SK-N-SH treated with all-trans-retinoic acid at 6 μM for 48 hours (cell line): Measurements from ENCODE around the gene SIRPB2.

Source experiments
- ATAC-seq: fragments of 200-7000 bp; cut with Tn5 transposase; 3 replicates; pipeline ENCODE4 v1.9.1; 2020; ENCODE audit warnings: mild to moderate bottlenecking, moderate library complexity
- CSDC2 ChIP-seq: fragments of 250-450 bp; sonication (Bioruptor Pico); IDR thresholded peaks from 2 replicates; pipeline ENCODE4 v1.5.0; 2020; ENCODE audit warnings: mild to moderate bottlenecking, moderate library complexity
- ESRRG ChIP-seq: fragments of 250-450 bp; sonication (Bioruptor Pico); IDR thresholded peaks from 2 replicates; pipeline ENCODE4 v1.6.1; 2021; ENCODE audit warnings: mild to moderate bottlenecking
- GLIS3 ChIP-seq: fragments of 250-450 bp; sonication (Bioruptor Pico); IDR thresholded peaks from 2 replicates; pipeline ENCODE4 v1.5.0; 2020; ENCODE audit warnings: mild to moderate bottlenecking, moderate library complexity
- ISL1 ChIP-seq: fragments of 250-450 bp; sonication (Bioruptor Pico); IDR thresholded peaks from 2 replicates; pipeline ENCODE4 v2.1.2; 2022; ENCODE audit warnings: mild to moderate bottlenecking, moderate library complexity
- OSR1 ChIP-seq: fragments of 250-450 bp; sonication (Bioruptor Pico); IDR thresholded peaks from 2 replicates; pipeline ENCODE4 v1.8.0; 2022; ENCODE audit warnings: moderate library complexity, mild to moderate bottlenecking, inconsistent platforms
- PPARA ChIP-seq: fragments of 250-450 bp; sonication (Bioruptor Pico); IDR thresholded peaks from 2 replicates; pipeline ENCODE4 v1.5.0; 2020; ENCODE audit warnings: mild to moderate bottlenecking, borderline replicate concordance
- RARB ChIP-seq: fragments of 250-450 bp; sonication (Bioruptor Pico); IDR thresholded peaks from 2 replicates; pipeline ENCODE4 v1.8.0; 2021; ENCODE audit warnings: mild to moderate bottlenecking, moderate library complexity
- SNAI2 ChIP-seq: fragments of 250-450 bp; sonication (Bioruptor Pico); IDR thresholded peaks from 2 replicates; pipeline ENCODE4 v1.5.0; 2020; ENCODE audit warnings: mild to moderate bottlenecking, moderate library complexity
- TCF4 ChIP-seq: fragments of 250-450 bp; sonication (Bioruptor Pico); IDR thresholded peaks from 2 replicates; pipeline ENCODE4 v1.8.0; 2021; ENCODE audit warnings: mild to moderate bottlenecking, moderate library complexity, borderline replicate concordance
- TOX ChIP-seq: fragments of 250-450 bp; sonication (Bioruptor Pico); IDR thresholded peaks from 2 replicates; pipeline ENCODE4 v1.8.0; 2021; ENCODE audit warnings: mild to moderate bottlenecking, moderate library complexity, borderline replicate concordance
- ZC3H10 ChIP-seq: fragments of 250-450 bp; sonication (Bioruptor Pico); IDR thresholded peaks from 2 replicates; pipeline ENCODE4 v1.5.1; 2021; ENCODE audit warnings: mild to moderate bottlenecking, moderate library complexity
- ZFP3 ChIP-seq: fragments of 250-450 bp; sonication (Bioruptor Pico); IDR thresholded peaks from 2 replicates; pipeline ENCODE4 v1.5.0; 2020; ENCODE audit warnings: mild to moderate bottlenecking, moderate library complexity
- ZFP30 ChIP-seq: fragments of 450-650 bp; formaldehyde crosslinking; IDR thresholded peaks from 2 replicates; pipeline ENCODE4 v1.5.0; 2022; ENCODE audit warnings: mild to moderate bottlenecking, moderate library complexity
- ZNF565 ChIP-seq: fragments of 450-650 bp; formaldehyde crosslinking; conservative IDR thresholded peaks from 2 replicates; pipeline ENCODE4 v1.5.0; 2020; ENCODE audit warnings: low read depth, mild to moderate bottlenecking, moderate library complexity
- ZNF70 ChIP-seq: fragments of 450-650 bp; formaldehyde crosslinking; IDR thresholded peaks from 2 replicates; pipeline ENCODE4 v1.5.0; 2020; ENCODE audit warnings: mild to moderate bottlenecking, moderate library complexity
- ZNF8 ChIP-seq: fragments of 450-650 bp; formaldehyde crosslinking; IDR thresholded peaks from 2 replicates; pipeline ENCODE4 v1.5.0; 2020; ENCODE audit warnings: mild to moderate bottlenecking, moderate library complexity
- TF ChIP-seq, protein P1 (sequence below): fragments of 250-450 bp; sonication (Bioruptor Pico); IDR thresholded peaks from 2 replicates; pipeline ENCODE4 v1.5.0; 2020; ENCODE audit warnings: mild to moderate bottlenecking, moderate library complexity
- TF ChIP-seq, protein P2 (sequence below): fragments of 250-450 bp; sonication (Bioruptor Pico); IDR thresholded peaks from 2 replicates; pipeline ENCODE4 v1.8.0; 2020; ENCODE audit warnings: mild to moderate bottlenecking, moderate library complexity, borderline replicate concordance
- TF ChIP-seq, protein P3 (sequence below): fragments of 250-450 bp; sonication (Bioruptor Pico); IDR thresholded peaks from 2 replicates; pipeline ENCODE4 v1.5.1; 2021; ENCODE audit warnings: mild to moderate bottlenecking, moderate library complexity

The SIRPB2 gene

DNA sequence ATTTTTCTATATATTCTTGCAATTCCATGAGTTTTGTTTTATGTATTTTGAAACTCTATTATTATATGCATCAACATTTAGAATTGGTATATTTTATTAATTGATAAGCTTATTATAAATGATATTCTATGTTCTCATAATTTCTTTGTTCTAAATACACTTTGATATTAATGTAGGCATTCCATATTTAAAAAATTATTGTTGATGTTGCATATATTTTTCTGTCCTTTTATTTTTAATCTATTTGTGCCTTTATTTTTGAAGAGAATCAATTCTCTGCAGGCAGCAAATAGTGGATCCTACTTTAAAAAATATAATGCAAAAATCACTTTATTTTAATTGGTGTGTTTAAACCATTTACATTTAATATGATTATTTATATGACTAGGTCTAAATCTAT lies 36.7 kb upstream of the SIRPB2 start (continued):
- TF ChIP-seq, protein P1, sequence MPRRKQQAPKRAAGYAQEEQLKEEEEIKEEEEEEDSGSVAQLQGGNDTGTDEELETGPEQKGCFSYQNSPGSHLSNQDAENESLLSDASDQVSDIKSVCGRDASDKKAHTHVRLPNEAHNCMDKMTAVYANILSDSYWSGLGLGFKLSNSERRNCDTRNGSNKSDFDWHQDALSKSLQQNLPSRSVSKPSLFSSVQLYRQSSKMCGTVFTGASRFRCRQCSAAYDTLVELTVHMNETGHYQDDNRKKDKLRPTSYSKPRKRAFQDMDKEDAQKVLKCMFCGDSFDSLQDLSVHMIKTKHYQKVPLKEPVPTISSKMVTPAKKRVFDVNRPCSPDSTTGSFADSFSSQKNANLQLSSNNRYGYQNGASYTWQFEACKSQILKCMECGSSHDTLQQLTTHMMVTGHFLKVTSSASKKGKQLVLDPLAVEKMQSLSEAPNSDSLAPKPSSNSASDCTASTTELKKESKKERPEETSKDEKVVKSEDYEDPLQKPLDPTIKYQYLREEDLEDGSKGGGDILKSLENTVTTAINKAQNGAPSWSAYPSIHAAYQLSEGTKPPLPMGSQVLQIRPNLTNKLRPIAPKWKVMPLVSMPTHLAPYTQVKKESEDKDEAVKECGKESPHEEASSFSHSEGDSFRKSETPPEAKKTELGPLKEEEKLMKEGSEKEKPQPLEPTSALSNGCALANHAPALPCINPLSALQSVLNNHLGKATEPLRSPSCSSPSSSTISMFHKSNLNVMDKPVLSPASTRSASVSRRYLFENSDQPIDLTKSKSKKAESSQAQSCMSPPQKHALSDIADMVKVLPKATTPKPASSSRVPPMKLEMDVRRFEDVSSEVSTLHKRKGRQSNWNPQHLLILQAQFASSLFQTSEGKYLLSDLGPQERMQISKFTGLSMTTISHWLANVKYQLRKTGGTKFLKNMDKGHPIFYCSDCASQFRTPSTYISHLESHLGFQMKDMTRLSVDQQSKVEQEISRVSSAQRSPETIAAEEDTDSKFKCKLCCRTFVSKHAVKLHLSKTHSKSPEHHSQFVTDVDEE (CRISPR knock-in tag): no peak
- TF ChIP-seq, all 23 proteins: peak for 0

DNA sequence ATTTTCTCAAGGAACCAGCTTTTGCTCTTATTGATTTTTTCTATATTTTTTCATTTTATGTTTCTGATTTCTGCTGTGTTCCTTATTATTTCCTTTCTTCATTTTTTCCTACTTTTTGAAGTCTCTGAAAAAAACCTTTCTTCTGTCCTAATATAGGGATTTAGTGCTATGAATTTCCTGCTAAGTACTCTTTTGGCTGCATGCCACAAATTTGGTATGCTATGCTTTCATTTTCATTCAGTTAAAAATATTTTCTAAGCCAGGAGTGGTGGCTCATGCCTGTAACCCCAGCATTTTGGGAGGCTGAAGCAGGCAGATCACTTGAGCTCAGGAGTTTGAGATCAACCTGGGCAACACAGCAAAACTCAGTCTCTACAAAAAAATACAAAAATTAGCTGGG lies 35.7 kb upstream of the SIRPB2 start:
- TF ChIP-seq, protein P2, sequence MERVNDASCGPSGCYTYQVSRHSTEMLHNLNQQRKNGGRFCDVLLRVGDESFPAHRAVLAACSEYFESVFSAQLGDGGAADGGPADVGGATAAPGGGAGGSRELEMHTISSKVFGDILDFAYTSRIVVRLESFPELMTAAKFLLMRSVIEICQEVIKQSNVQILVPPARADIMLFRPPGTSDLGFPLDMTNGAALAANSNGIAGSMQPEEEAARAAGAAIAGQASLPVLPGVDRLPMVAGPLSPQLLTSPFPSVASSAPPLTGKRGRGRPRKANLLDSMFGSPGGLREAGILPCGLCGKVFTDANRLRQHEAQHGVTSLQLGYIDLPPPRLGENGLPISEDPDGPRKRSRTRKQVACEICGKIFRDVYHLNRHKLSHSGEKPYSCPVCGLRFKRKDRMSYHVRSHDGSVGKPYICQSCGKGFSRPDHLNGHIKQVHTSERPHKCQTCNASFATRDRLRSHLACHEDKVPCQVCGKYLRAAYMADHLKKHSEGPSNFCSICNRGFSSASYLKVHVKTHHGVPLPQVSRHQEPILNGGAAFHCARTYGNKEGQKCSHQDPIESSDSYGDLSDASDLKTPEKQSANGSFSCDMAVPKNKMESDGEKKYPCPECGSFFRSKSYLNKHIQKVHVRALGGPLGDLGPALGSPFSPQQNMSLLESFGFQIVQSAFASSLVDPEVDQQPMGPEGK (CRISPR knock-in tag): no peak
- TF ChIP-seq ISL1: 0 out of 2 replicates have a peak, but pooled peaks have one; percentile 12
- TF ChIP-seq, all 23 proteins: peak for 1
- ATAC-seq: no peak

DNA sequence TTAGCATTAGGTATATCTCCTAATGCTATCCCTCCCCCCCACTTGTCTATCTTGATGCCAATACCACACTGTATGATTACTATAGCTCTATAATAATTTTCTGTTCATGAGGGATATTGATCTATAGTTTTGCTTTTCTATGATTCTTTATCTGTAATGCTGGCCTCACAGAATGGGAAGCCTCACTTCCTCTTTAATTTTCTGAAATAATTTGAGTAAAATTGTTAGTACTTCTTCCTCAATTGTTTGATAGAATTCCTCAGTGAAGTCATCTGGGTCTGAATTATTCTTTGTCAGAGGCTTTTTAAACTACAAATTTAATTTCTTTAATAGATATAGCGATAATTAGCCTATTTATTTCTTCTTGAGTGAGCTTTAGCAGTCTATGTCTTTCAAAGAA lies 35.1 kb upstream of the SIRPB2 start:
- no peak for TF ChIP-seq ISL1
- TF ChIP-seq PPARA (CRISPR knock-in tag): no peak
- no peak for TF ChIP-seq ESRRG (CRISPR knock-in tag)
- TF ChIP-seq, protein P1 (CRISPR knock-in tag): no peak
- ATAC-seq: no peak

DNA sequence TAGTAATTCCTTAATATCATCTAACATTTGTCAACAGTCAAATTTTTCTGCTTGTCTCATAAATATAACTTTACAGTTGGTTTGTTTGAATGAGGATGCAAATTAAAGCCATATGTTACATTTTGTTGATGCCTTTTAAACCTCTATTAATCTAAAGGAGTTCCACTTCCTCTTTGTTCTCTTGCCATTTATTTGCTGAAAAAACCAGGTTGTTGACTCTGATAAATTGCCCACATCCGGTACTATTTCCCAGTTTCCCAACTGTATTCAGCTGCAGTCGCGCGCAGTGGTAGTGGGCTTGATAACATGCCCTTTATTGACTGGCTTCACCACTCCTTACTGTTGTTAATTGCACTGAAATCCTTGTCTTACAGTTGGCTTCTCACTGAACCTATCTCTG lies 32.8 kb upstream of the SIRPB2 start:
- no peak for TF ChIP-seq ISL1
- TF ChIP-seq, protein P3, sequence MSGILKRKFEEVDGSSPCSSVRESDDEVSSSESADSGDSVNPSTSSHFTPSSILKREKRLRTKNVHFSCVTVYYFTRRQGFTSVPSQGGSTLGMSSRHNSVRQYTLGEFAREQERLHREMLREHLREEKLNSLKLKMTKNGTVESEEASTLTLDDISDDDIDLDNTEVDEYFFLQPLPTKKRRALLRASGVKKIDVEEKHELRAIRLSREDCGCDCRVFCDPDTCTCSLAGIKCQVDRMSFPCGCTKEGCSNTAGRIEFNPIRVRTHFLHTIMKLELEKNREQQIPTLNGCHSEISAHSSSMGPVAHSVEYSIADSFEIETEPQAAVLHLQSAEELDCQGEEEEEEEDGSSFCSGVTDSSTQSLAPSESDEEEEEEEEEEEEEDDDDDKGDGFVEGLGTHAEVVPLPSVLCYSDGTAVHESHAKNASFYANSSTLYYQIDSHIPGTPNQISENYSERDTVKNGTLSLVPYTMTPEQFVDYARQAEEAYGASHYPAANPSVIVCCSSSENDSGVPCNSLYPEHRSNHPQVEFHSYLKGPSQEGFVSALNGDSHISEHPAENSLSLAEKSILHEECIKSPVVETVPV: no peak
- TF ChIP-seq ZNF565 (CRISPR knock-in tag): no peak
- TF ChIP-seq GLIS3 (CRISPR knock-in tag): no peak
- TF ChIP-seq SNAI2: no peak
- TF ChIP-seq, protein P2 (CRISPR knock-in tag): no peak
- TF ChIP-seq OSR1: no peak
- ATAC-seq: no peak

DNA sequence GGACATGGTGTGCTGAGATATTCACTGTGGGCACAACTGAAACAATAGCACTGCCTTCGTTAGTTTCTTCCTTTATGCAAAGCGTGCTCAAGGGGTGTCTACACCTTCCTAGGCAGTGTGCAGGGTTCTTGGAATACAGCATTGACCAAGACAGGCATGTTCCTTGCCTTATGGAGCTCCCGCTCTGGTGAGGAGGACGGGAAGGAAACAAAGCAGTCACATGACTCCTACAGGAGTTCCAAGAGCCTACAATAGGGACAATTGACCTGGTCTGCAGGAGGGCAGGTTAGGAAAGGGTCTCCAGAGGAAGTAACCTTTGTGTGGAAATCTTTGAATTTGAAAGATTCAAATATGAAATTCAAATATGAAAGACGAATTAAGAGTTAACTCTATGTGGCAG lies 25.8 kb upstream of the SIRPB2 start:
- TF ChIP-seq ZNF565 (CRISPR knock-in tag): no peak
- no peak for TF ChIP-seq RARB (CRISPR knock-in tag)
- TF ChIP-seq TCF4 (CRISPR knock-in tag): no peak
- TF ChIP-seq ZFP30 (CRISPR knock-in tag): no peak
- no peak for TF ChIP-seq ESRRG (CRISPR knock-in tag)
- TF ChIP-seq GLIS3 (CRISPR knock-in tag): no peak
- no peak for TF ChIP-seq TOX (CRISPR knock-in tag)
- no peak for TF ChIP-seq ZC3H10 (CRISPR knock-in tag)
- no peak for TF ChIP-seq ZNF8 (CRISPR knock-in tag)
- TF ChIP-seq, protein P2 (CRISPR knock-in tag): no peak
- TF ChIP-seq, protein P3: no peak
- TF ChIP-seq PPARA (CRISPR knock-in tag): no peak
- TF ChIP-seq ZFP3 (CRISPR knock-in tag): no peak
- TF ChIP-seq CSDC2 (CRISPR knock-in tag): no peak
- no peak for TF ChIP-seq ZNF70
- no peak for ATAC-seq
